ENCODE results near the gene MMAB.
"Not testable (repeated sequence)": the region's sequence is repeated elsewhere in the genome, so short reads cannot be mapped to it uniquely, and the experiment has no call there.

The MMAB gene

GRCh38 chr12:109602132-109602531, 28.8 kb upstream of the MMAB start:
- DNase-seq (ENCODE audit: low read depth): not testable (repeated sequence)

- DNase-seq (ENCODE audit: low read depth): no peak
These were observed 28.3 kb upstream of the MMAB start for GRCh38 chr12:109601557-109601956.

- DNase-seq (ENCODE audit: low read depth): no peak
These were observed 27.7 kb upstream of the MMAB start for GRCh38 chr12:109600995-109601394.

- no peak for DNase-seq (ENCODE audit: low read depth)
These were observed 27.2 kb upstream of the MMAB start for GRCh38 chr12:109600481-109600880.

- DNase-seq (ENCODE audit: low read depth): no peak
These were observed 25.8 kb upstream of the MMAB start for GRCh38 chr12:109599087-109599486.

- DNase-seq (ENCODE audit: low read depth): no peak
These were observed 25.1 kb upstream of the MMAB start for GRCh38 chr12:109598428-109598854.

- peak; percentile 26 for DNase-seq (ENCODE audit: low read depth)
These were observed 24.6 kb upstream of the MMAB start for GRCh38 chr12:109597795-109598427.

GRCh38 chr12:109597414-109597794, 24.1 kb upstream of the MMAB start:
- no peak for DNase-seq (ENCODE audit: low read depth)

GRCh38 chr12:109596418-109597244, 23.3 kb upstream of the MMAB start:
- no peak for DNase-seq (ENCODE audit: low read depth)

GRCh38 chr12:109595321-109595902, 22.1 kb upstream of the MMAB start:
- no peak for DNase-seq (ENCODE audit: low read depth)

- no peak for DNase-seq (ENCODE audit: low read depth)
These were observed 21.4 kb upstream of the MMAB start for GRCh38 chr12:109594556-109595317.

GRCh38 chr12:109592905-109593272, 19.6 kb upstream of the MMAB start:
- no peak for DNase-seq (ENCODE audit: low read depth)

- DNase-seq (ENCODE audit: low read depth): no peak
These were observed 19.0 kb upstream of the MMAB start for GRCh38 chr12:109592195-109592904.

GRCh38 chr12:109591041-109591440, 17.7 kb upstream of the MMAB start:
- DNase-seq (ENCODE audit: low read depth): no peak

GRCh38 chr12:109590566-109590965, 17.3 kb upstream of the MMAB start:
- DNase-seq (ENCODE audit: low read depth): no peak

- no peak for DNase-seq (ENCODE audit: low read depth)
These were observed 16.5 kb upstream of the MMAB start for GRCh38 chr12:109589691-109590245.

GRCh38 chr12:109589240-109589590, 15.9 kb upstream of the MMAB start:
- no peak for DNase-seq (ENCODE audit: low read depth)

- no peak for DNase-seq (ENCODE audit: low read depth)
These were observed 15.3 kb upstream of the MMAB start for GRCh38 chr12:109588461-109589239.

GRCh38 chr12:109587921-109588320, 14.6 kb upstream of the MMAB start:
- no peak for DNase-seq (ENCODE audit: low read depth)

GRCh38 chr12:109586385-109587296, 13.3 kb upstream of the MMAB start:
- DNase-seq (ENCODE audit: low read depth): no peak
